ENCODE data around the gene IKZF3. TPM values are rescaled to one million over a fixed set of nuclear protein-coding genes. Genes with fewer than 3 reads are reported as not detected.
A peak's percentile ranks its signal among the peaks of the same experiment; 100 is the strongest.

IKZF3 gene
- total and polyA plus RNA-seq, 10 of the 15 experiments (the other 5 are each of a cell fraction or from before 2014, with no cell fraction given), result 5.5 to 98.2 (median 47.6) TPM

GRCh38 chr17:39841134-39841683 lies 22.9 kb downstream of the IKZF3 start (continued):
- no peak for TF ChIP-seq KAT2A (conservative IDR thresholded peaks at IDR 0.05; ENCODE audit: control insufficient read depth, low read depth, low read length)

GRCh38 chr17:39838784-39839183 lies 25.3 kb downstream of the IKZF3 start:
- ATAC-seq, result no peak
- POLR2A ChIA-PET, result interaction anchor here (0.9 kb wide), 1 partner anchor 13 kb away, joined by 7 read pairs; no protein-coding TSS in a partner anchor
- RAD21 ChIA-PET (ENCODE audit: unreplicated experiment), result no interaction called here
- WGBS (ENCODE audit: insufficient coverage, insufficient replicate concordance, low lambda C conversion rate, missing lambda C conversion rate), result 78% methylated on average over 1 of the region's 1 CpG
- intact Hi-C loops (cut with micrococcal nuclease; ENCODE audit: unreplicated experiment), result no loop called here
- SMC1A ChIA-PET (ENCODE audit: uncharacterized antibody, unreplicated experiment), result interaction anchor here (1.2 to 1.6 kb wide), 3 partner anchors 8 to 79 kb away, joined by 3 to 5 read pairs (median 4); no protein-coding TSS in a partner anchor
- Histone ChIP-seq H3K27ac (ENCODE audit: control insufficient read depth, insufficient read depth) (no peak overlapping the region), H3K27me3 (replicated peaks in 1 of 2; ENCODE audit: control insufficient read depth in 2 of 2, insufficient read depth in 2 of 2, low read length in 1 of 2) (no peaks in the 10 kb centered on the region), H2AFZ (ENCODE audit: control insufficient read depth, low read depth, low read length) (no peak overlapping the region), H3K4me1 (ENCODE audit: control insufficient read depth, insufficient read depth, low read length) (peaks cover 13% of the 10 kb centered on the region), H3K9me3 (replicated peaks; ENCODE audit: control insufficient read depth, insufficient read depth, low read length) (peaks cover 29% of the 10 kb centered on the region), H3K9ac (ENCODE audit: control insufficient read depth, insufficient read depth, low read length) (no peak overlapping the region), H3K79me2 (ENCODE audit: control insufficient read depth, insufficient read depth, low read length) (peaks cover 92% of the 10 kb centered on the region), H3K4me3 (no peak overlapping the region), H3K36me3 (ENCODE audit: control insufficient read depth in 2 of 2, insufficient read depth in 2 of 2, low read length in 1 of 2) (peaks cover 22 to 28% of the 10 kb centered on the region in 2 experiments; a peak in 3 of 4 replicates), H3K4me2 (ENCODE audit: control insufficient read depth, insufficient read depth) (no peak overlapping the region), H4K20me1 (ENCODE audit: control insufficient read depth, insufficient read depth) (no peaks in the 10 kb centered on the region)
- no peak for DNase-seq (ENCODE audit: low read depth, low spot score)
- BruUV-seq (replicated peaks), result no TSS peak
- no peak for FAIRE-seq
- TF ChIP-seq SRF (IDR thresholded peaks at IDR 0.05; ENCODE audit: low read depth in 2 of 2, low read length in 2 of 2) (no peak), POLR2AphosphoS5 (IDR thresholded peaks at IDR 0.05; ENCODE audit: low read length) (0 out of 2 replicates have a peak, but pooled peaks have one; percentile 15), ZBTB4 (CRISPR knock-in tag; IDR thresholded peaks at IDR 0.05) (no peak), TCF3 (IDR thresholded peaks at IDR 0.05; ENCODE audit: borderline replicate concordance, insufficient read depth, low read depth, low read length) (no peak), CHD4 (IDR thresholded peaks at IDR 0.05) (no peak)
- CTCF ChIA-PET, result interaction anchor here (1.5 kb wide), 1 partner anchor 27 kb away, joined by 3 read pairs; no protein-coding TSS in a partner anchor
- in situ Hi-C loops (cut with MboI), result no loop called here
